HEK293T (cell line): ENCODE measurements around the gene GMPR.

Experiments
- BHLHE40 ChIP-seq: fragments of 450-650 bp; IDR thresholded peaks from 2 replicates; pipeline ENCODE4 v1.6.1; 2016; ENCODE audit warnings: mild to moderate bottlenecking, moderate library complexity, borderline replicate concordance
- ELF4 ChIP-seq: fragments of 450-650 bp; IDR thresholded peaks from 2 replicates; pipeline ENCODE4 v1.6.1; 2017; ENCODE audit warnings: antibody characterized with exemption
- FOXM1 ChIP-seq: fragments of 450-650 bp; IDR thresholded peaks from 2 replicates; pipeline ENCODE4 v1.6.1; 2017; ENCODE audit warnings: mild to moderate bottlenecking, borderline replicate concordance
- L3MBTL2 ChIP-seq: fragments of 450-650 bp; conservative IDR thresholded peaks from 2 replicates; pipeline ENCODE4 v1.6.1; 2016; ENCODE audit warnings: mild to moderate bottlenecking
- SP1 ChIP-seq: fragments of 450-650 bp; IDR thresholded peaks from 2 replicates; pipeline ENCODE4 v1.6.1; 2017
- TARDBP ChIP-seq: fragments of 450-650 bp; IDR thresholded peaks from 2 replicates; pipeline ENCODE4 v1.6.1; 2016

DNA sequence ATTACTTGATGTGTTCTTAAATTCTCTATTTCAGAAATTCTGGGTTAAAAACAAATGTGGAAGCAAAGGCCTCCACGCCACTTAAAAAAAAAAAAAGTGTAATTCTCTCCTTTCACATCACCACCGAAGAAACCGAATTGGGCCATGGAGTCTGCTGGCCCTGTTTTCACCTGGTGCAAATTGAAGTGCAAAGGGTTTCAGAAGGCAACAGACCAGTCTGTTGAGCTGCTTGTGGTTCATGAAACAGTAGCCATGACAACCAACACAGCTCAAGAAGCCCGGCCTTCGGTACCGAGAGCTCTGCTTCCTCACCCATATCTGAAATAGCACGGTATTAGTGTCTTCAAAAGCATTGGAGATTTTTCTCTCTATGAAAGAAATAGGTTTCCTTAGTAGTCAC is 63.1 kb downstream of the GMPR start:
- no peak for TF ChIP-seq L3MBTL2
- no peak for TF ChIP-seq SP1
- TF ChIP-seq BHLHE40, result no peak
- TF ChIP-seq FOXM1, result no peak
- no peak for TF ChIP-seq TARDBP
- no peak for TF ChIP-seq ELF4
